ENCODE measurements around the gene CLK4.

CLK4 gene

GRCh38 chr5:178605788-178606187 is 21.1 kb downstream of the CLK4 start:
- Histone ChIP-seq H3K27ac (ENCODE audit: low read length) (no peak overlapping the region), H3K9ac (ENCODE audit: low read length in 2 of 2) (no peak overlapping the region), H3K36me3 (ENCODE audit: control insufficient read depth in 2 of 2, insufficient read depth in 2 of 2, low read length in 2 of 2) (peaks cover 13 to 29% of the 10 kb centered on the region in 2 donors), H3K9me3 (ENCODE audit: control insufficient read depth in 2 of 2, low read length in 2 of 2) (no peaks in the 10 kb centered on the region), H3K4me3 (ENCODE audit: low read length in 2 of 2) (no peak overlapping the region), H3K4me1 (ENCODE audit: control insufficient read depth, insufficient read depth, low read length) (no peaks in the 10 kb centered on the region), H3K27me3 (ENCODE audit: control insufficient read depth in 1 of 2, insufficient read depth in 2 of 2, low read length in 2 of 2) (no peaks in the 10 kb centered on the region)

- Histone ChIP-seq H3K9me3 (ENCODE audit: control insufficient read depth in 2 of 2, low read length in 2 of 2) (no peaks in the 10 kb centered on the region), H3K27ac (ENCODE audit: low read length) (no peak overlapping the region), H3K9ac (ENCODE audit: low read length in 2 of 2) (no peak overlapping the region), H3K4me3 (ENCODE audit: low read length in 2 of 2) (no peak overlapping the region), H3K36me3 (ENCODE audit: control insufficient read depth in 2 of 2, insufficient read depth in 2 of 2, low read length in 2 of 2) (peaks cover 4 to 22% of the 10 kb centered on the region in 2 donors), H3K4me1 (ENCODE audit: control insufficient read depth, insufficient read depth, low read length) (no peaks in the 10 kb centered on the region), H3K27me3 (ENCODE audit: control insufficient read depth in 1 of 2, insufficient read depth in 2 of 2, low read length in 2 of 2) (no peaks in the 10 kb centered on the region)
Observed at GRCh38 chr5:178602752-178603151, 24.1 kb downstream of the CLK4 start.

DNA sequence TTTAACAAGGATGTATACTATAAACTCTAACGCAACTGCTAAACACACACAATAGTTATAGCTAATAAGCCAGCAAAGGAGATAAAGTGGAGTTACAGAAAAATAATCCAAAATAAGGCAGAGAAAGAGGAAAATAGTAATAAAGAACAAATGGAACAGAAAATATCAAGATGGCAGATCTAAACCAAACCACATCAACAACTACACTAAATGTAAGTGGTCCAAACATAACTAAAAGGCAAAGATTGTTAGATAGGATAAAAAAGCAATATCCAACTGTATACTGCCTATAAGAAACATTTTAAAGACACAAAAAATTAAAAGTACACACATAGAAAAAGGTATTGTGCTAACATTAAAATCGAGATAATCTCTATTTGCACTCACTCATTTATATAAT is 31.1 kb downstream of the CLK4 start:
- Histone ChIP-seq H3K9ac (ENCODE audit: low read length in 2 of 2) (no peak overlapping the region), H3K4me3 (ENCODE audit: low read length in 2 of 2) (no peak overlapping the region), H3K36me3 (ENCODE audit: control insufficient read depth in 2 of 2, insufficient read depth in 2 of 2, low read length in 2 of 2) (peaks cover 0 to 3% of the 10 kb centered on the region in 2 donors), H3K4me1 (ENCODE audit: control insufficient read depth, insufficient read depth, low read length) (peaks cover 9% of the 10 kb centered on the region), H3K9me3 (ENCODE audit: control insufficient read depth in 2 of 2, low read length in 2 of 2) (no peaks in the 10 kb centered on the region), H3K27ac (ENCODE audit: low read length) (no peak overlapping the region), H3K27me3 (ENCODE audit: control insufficient read depth in 1 of 2, insufficient read depth in 2 of 2, low read length in 2 of 2) (no peaks in the 10 kb centered on the region)

GRCh38 chr5:178595150-178595549 is 31.7 kb downstream of the CLK4 start:
- no peaks in the 10 kb centered on the region for H3K36me3 ChIP-seq (ENCODE audit: control insufficient read depth in 2 of 2, insufficient read depth in 2 of 2, low read length in 2 of 2)
- no peaks in the 10 kb centered on the region for H3K9me3 ChIP-seq (ENCODE audit: control insufficient read depth in 2 of 2, low read length in 2 of 2)
- peaks cover 15% of the 10 kb centered on the region for H3K4me1 ChIP-seq (ENCODE audit: control insufficient read depth, insufficient read depth, low read length)

DNA sequence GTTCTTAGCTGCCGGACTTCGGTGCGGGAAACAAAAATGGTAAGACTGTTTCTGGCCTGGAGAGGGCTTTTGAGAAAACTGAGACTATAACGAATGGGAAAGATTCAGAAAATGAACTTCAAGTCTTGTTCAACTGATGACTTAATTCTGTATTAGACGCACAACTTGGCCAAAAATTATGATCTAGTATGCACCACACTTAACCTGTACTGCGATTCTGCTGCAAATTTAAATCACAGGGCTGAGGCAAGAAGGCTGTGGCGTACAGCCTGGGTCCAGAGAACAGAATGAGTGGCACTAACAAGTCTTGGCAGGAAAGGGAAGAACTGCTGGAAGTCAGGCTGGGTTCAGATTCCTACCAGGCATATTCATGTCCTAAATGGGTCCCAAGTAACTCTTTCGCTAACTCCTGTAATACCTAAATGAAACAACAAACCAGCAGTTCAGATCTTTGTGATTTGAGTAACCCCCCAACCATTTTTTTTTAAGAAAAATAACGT is 35.9 kb downstream of the CLK4 start:
- H3K36me3 ChIP-seq (ENCODE audit: control insufficient read depth in 2 of 2, insufficient read depth in 2 of 2, low read length in 2 of 2) = no peaks in the 10 kb centered on the region
- H3K27ac ChIP-seq (ENCODE audit: low read length) = peak overlapping the region; percentile 11
- H3K9me3 ChIP-seq (ENCODE audit: control insufficient read depth in 2 of 2, low read length in 2 of 2) = no peaks in the 10 kb centered on the region
- peak overlapping the region; percentile 13 to 73 for H3K4me3 ChIP-seq (ENCODE audit: low read length in 2 of 2)
- peak overlapping the region in 1 of 2 donors; percentile 47 for H3K9ac ChIP-seq (ENCODE audit: low read length in 2 of 2)
- H3K4me1 ChIP-seq (ENCODE audit: control insufficient read depth, insufficient read depth, low read length) = peaks cover 26% of the 10 kb centered on the region
- H3K27me3 ChIP-seq (ENCODE audit: control insufficient read depth in 1 of 2, insufficient read depth in 2 of 2, low read length in 2 of 2) = peaks cover 4 to 7% of the 10 kb centered on the region in 2 donors

More at GRCh38 chr5:178595150-178595549, 31.7 kb downstream of the CLK4 start:
- Histone ChIP-seq H3K27me3 (ENCODE audit: control insufficient read depth in 1 of 2, insufficient read depth in 2 of 2, low read length in 2 of 2) (no peaks in the 10 kb centered on the region), H3K9ac (ENCODE audit: low read length in 2 of 2) (no peak overlapping the region), H3K4me3 (ENCODE audit: low read length in 2 of 2) (no peak overlapping the region), H3K27ac (ENCODE audit: low read length) (no peak overlapping the region)

GRCh38 chr5:178590141-178590923 is 36.5 kb downstream of the CLK4 start, which contains the start of gene COL23A1:
Gene COL23A1, minus strand, starts transcription at chr5:178590393.
- no peaks in the 10 kb centered on the region for H3K9me3 ChIP-seq (ENCODE audit: control insufficient read depth in 2 of 2, low read length in 2 of 2)
- H3K27ac ChIP-seq (ENCODE audit: low read length) = peak within 1 kb of the TSS; percentile 11
- peaks cover 29% of the 10 kb centered on the region for H3K4me1 ChIP-seq (ENCODE audit: control insufficient read depth, insufficient read depth, low read length)
- H3K27me3 ChIP-seq (ENCODE audit: control insufficient read depth in 1 of 2, insufficient read depth in 2 of 2, low read length in 2 of 2) = peaks cover 4 to 11% of the 10 kb centered on the region in 2 donors
- H3K4me3 ChIP-seq (ENCODE audit: low read length in 2 of 2) = peak within 1 kb of the TSS; percentile 13 to 73
- peaks cover 0 to 2% of the 10 kb centered on the region in 2 donors for H3K36me3 ChIP-seq (ENCODE audit: control insufficient read depth in 2 of 2, insufficient read depth in 2 of 2, low read length in 2 of 2)
- peak within 1 kb of the TSS in 1 of 2 donors; percentile 47 for H3K9ac ChIP-seq (ENCODE audit: low read length in 2 of 2)

DNA sequence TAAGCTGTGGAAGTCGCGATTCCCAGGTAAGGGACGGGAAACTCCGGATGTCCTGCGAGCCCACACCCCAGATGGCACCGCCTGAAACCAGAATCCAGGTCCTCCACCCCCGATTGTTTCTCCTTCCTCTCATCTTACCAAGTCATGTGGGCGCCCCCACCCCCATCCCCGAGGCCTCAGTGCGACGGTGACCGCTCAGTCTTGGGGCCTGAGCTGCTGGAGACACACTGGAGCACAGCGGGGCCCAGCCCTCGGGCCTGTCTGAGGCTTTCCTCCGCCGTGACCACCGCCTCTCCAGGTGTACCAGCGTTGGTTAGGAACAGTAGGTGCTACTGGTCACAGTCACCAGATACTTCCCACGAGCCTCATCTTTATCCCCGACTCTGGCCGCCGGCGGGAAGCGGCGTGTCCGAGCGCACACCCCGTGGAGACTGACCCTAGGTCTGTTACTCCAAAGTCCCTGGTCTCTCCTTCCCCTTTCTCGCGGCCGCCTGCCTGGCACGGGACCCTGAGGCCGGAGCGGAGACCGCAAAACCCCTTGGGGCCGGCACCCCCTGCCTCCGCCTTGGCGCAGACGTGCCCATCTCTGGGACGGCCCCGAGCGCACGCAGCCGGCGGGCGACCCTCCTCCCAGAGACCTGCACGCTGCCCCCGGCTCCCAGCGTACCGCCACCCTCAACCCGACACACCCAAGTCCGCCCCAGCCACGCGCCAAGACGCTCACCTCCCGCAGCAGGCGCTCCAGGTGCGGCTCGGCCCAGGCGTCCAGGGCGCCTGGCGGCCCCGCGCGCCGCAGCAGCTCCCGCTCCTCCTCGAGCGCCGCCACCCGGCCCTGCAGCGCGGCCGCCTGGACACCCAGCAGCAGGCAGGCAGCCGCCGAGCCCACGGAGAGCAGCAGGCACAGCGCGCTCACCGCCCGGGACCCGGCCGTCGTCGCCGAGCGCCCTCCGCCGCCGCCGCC is 37.4 kb downstream of the CLK4 start:
- H3K4me3 ChIP-seq (ENCODE audit: low read length in 2 of 2) = peak overlapping the region in 1 of 2 donors; percentile 73
- no peak overlapping the region for H3K27ac ChIP-seq (ENCODE audit: low read length)
- H3K27me3 ChIP-seq (ENCODE audit: control insufficient read depth in 1 of 2, insufficient read depth in 2 of 2, low read length in 2 of 2) = peaks cover 4 to 12% of the 10 kb centered on the region in 2 donors

DNA sequence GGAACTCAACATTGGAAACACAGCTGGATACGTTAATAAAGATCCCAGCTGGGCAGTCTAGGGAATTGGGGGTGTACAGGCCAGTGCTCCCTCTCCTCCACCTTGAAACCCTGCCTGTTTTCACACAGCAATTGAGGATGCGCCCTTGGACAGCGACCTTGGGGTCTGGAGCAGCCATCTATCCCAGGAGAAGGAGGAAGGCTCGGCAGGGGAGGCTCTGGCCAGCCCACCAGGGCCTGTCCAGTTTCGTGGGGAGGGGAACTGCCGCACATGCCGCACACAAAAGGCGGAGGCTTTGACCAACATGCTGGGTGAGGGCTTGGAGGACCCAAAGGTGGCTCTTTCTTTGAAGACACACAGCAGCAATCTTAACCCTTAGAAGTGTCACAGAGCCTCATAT is 38.1 kb downstream of the CLK4 start:
- peaks cover 4 to 12% of the 10 kb centered on the region in 2 donors for H3K27me3 ChIP-seq (ENCODE audit: control insufficient read depth in 1 of 2, insufficient read depth in 2 of 2, low read length in 2 of 2)
- peaks cover 0 to 2% of the 10 kb centered on the region in 2 donors for H3K36me3 ChIP-seq (ENCODE audit: control insufficient read depth in 2 of 2, insufficient read depth in 2 of 2, low read length in 2 of 2)
- no peak overlapping the region for H3K27ac ChIP-seq (ENCODE audit: low read length)
- H3K9me3 ChIP-seq (ENCODE audit: control insufficient read depth in 2 of 2, low read length in 2 of 2) = no peaks in the 10 kb centered on the region
- H3K9ac ChIP-seq (ENCODE audit: low read length in 2 of 2) = no peak overlapping the region
- H3K4me1 ChIP-seq (ENCODE audit: control insufficient read depth, insufficient read depth, low read length) = peaks cover 30% of the 10 kb centered on the region
- no peak overlapping the region for H3K4me3 ChIP-seq (ENCODE audit: low read length in 2 of 2)

More for the DNA sequence above, 37.4 kb downstream of the CLK4 start:
- peaks cover 30% of the 10 kb centered on the region for H3K4me1 ChIP-seq (ENCODE audit: control insufficient read depth, insufficient read depth, low read length)
- H3K36me3 ChIP-seq (ENCODE audit: control insufficient read depth in 2 of 2, insufficient read depth in 2 of 2, low read length in 2 of 2) = peaks cover 0 to 2% of the 10 kb centered on the region in 2 donors
- H3K9ac ChIP-seq (ENCODE audit: low read length in 2 of 2) = no peak overlapping the region
- no peaks in the 10 kb centered on the region for H3K9me3 ChIP-seq (ENCODE audit: control insufficient read depth in 2 of 2, low read length in 2 of 2)

GRCh38 chr5:178587763-178588611 is 38.9 kb downstream of the CLK4 start:
- Histone ChIP-seq H3K4me3 (ENCODE audit: low read length in 2 of 2) (no peak overlapping the region), H3K9me3 (ENCODE audit: control insufficient read depth in 2 of 2, low read length in 2 of 2) (no peaks in the 10 kb centered on the region), H3K9ac (ENCODE audit: low read length in 2 of 2) (no peak overlapping the region), H3K27ac (ENCODE audit: low read length) (no peak overlapping the region), H3K4me1 (ENCODE audit: control insufficient read depth, insufficient read depth, low read length) (peaks cover 30% of the 10 kb centered on the region), H3K36me3 (ENCODE audit: control insufficient read depth in 2 of 2, insufficient read depth in 2 of 2, low read length in 2 of 2) (peaks cover 0 to 2% of the 10 kb centered on the region in 2 donors), H3K27me3 (ENCODE audit: control insufficient read depth in 1 of 2, insufficient read depth in 2 of 2, low read length in 2 of 2) (peaks cover 4 to 12% of the 10 kb centered on the region in 2 donors)

- Histone ChIP-seq H3K9ac (ENCODE audit: low read length in 2 of 2) (no peak overlapping the region), H3K4me1 (ENCODE audit: control insufficient read depth, insufficient read depth, low read length) (peaks cover 27% of the 10 kb centered on the region), H3K27ac (ENCODE audit: low read length) (no peak overlapping the region), H3K4me3 (ENCODE audit: low read length in 2 of 2) (no peak overlapping the region), H3K9me3 (ENCODE audit: control insufficient read depth in 2 of 2, low read length in 2 of 2) (no peaks in the 10 kb centered on the region), H3K27me3 (ENCODE audit: control insufficient read depth in 1 of 2, insufficient read depth in 2 of 2, low read length in 2 of 2) (peaks cover 4 to 12% of the 10 kb centered on the region in 2 donors), H3K36me3 (ENCODE audit: control insufficient read depth in 2 of 2, insufficient read depth in 2 of 2, low read length in 2 of 2) (peaks cover 0 to 2% of the 10 kb centered on the region in 2 donors)
Observed at GRCh38 chr5:178586396-178586795, 40.5 kb downstream of the CLK4 start.
